ENCODE results near the gene AJM1.
"Not testable (repeated sequence)": the region's sequence is repeated elsewhere in the genome, so short reads cannot be mapped to it uniquely, and the experiment has no call there.

AJM1 gene

DNA sequence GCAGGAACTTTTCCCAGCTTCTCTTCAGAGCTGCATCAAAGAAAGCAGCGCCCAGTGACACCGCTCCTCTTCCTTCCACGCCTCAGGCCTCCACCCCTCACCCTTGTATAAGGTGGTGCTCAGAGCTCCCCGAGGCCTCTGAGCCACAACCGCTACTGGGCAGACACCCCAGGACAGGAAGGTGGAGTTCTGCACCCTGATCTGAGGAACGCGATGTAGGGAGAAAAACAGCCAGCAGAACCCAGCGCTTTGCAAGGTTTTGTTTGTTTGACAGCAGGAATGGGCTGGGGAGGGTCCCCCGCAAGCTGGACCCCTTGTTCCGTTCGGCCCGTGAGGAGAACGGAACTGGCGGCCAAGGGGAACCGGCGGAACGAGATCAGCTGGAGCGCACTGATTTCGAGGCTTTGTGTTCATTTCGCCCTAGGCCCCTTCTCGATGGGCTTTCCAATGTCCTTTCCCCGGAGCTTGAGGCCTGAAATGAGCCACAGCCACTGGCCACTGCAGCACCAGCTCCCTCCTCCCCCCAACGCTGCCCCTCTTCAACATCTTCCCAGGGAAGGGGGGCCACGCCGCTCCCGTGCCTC lies 19.7 kb downstream of the AJM1 start:
- in situ Hi-C loops (cut with MboI; ENCODE audit: low pct_unique_long_range_greater_than_20kb, low sequenced_read_pairs, unreplicated experiment), result no loop called here
- no peak for DNase-seq (ENCODE audit: low spot score)
- TF ChIP-seq, protein P1, sequence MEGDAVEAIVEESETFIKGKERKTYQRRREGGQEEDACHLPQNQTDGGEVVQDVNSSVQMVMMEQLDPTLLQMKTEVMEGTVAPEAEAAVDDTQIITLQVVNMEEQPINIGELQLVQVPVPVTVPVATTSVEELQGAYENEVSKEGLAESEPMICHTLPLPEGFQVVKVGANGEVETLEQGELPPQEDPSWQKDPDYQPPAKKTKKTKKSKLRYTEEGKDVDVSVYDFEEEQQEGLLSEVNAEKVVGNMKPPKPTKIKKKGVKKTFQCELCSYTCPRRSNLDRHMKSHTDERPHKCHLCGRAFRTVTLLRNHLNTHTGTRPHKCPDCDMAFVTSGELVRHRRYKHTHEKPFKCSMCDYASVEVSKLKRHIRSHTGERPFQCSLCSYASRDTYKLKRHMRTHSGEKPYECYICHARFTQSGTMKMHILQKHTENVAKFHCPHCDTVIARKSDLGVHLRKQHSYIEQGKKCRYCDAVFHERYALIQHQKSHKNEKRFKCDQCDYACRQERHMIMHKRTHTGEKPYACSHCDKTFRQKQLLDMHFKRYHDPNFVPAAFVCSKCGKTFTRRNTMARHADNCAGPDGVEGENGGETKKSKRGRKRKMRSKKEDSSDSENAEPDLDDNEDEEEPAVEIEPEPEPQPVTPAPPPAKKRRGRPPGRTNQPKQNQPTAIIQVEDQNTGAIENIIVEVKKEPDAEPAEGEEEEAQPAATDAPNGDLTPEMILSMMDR (IDR thresholded peaks at IDR 0.05; ENCODE audit: extremely low read depth, insufficient read depth, missing control alignments), result no peak

DNA sequence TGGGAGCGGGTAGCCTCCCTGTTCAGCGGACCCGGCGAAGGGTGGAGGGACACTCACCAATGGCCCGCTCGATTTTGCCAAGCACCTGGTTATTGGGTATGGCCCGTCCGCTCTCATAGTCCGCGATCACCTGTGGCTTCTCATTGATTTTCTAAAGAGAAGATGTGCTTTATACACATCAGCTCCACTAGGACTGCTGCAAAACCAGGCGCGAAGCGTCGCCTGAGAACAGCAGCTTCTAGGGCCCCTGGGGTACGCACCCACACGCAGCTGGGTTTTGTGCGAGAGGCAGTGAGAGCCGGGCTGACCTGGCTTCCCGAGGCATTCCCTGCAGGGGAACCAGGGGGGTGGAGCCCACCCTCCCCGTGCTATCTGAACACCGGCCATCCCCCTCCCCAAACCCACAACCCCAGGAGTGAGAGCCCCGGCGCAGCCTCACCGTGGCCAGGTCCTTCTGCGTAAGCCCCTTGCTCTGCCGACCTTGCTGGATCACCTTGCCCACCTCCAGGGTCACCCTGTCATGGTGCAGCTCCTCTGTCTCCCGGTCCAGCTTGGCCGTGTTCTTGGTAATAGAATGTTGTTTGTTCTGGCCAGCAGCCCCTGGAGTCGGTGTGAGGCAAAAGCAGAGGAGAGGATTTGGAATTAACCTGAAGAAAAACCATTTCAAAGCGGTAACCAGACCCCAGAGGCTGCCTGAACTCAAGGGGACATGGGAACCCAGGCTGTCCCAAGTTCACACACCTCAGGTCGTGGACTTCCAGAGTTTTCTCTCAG lies 20.8 kb downstream of the AJM1 start:
- DNase-seq (ENCODE audit: low spot score), result no peak
- TF ChIP-seq, protein P1 (IDR thresholded peaks at IDR 0.05; ENCODE audit: extremely low read depth, insufficient read depth, missing control alignments), result no peak
- in situ Hi-C loops (cut with MboI; ENCODE audit: low pct_unique_long_range_greater_than_20kb, low sequenced_read_pairs, unreplicated experiment), result no loop called here

DNA sequence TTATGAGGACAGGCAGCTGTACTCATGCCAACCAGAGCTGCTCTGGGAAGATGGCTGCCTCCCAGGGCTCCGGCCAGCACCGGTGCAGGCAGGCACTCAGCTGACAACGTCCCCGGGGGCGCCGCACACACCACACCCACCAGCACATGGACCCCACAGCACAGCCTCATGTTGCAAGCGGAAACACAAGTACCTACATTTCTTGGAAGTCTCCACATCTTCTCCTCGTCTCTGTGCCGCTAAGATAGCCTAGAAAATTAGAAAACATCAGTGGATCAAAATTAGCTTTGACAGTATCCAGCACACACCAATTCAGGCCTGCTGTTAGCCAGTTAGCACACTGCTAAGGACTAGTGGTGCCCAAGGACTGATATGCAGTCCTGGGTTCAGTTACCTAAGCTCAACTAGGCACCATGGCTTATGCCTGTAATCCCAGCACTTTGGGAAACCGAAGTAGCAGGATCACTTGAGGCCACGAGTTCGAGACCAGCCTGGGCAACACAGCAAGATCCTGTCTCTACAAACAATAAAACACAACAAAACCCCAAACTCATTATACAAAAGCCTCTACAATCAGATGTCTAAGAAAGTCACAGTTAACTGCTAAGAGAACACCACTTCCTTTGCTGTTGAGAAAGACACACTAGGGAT lies 21.5 kb downstream of the AJM1 start:
- in situ Hi-C loops (cut with MboI; ENCODE audit: low pct_unique_long_range_greater_than_20kb, low sequenced_read_pairs, unreplicated experiment), result no loop called here
- TF ChIP-seq, protein P1 (IDR thresholded peaks at IDR 0.05; ENCODE audit: extremely low read depth, insufficient read depth, missing control alignments), result no peak
- no peak for DNase-seq (ENCODE audit: low spot score)

DNA sequence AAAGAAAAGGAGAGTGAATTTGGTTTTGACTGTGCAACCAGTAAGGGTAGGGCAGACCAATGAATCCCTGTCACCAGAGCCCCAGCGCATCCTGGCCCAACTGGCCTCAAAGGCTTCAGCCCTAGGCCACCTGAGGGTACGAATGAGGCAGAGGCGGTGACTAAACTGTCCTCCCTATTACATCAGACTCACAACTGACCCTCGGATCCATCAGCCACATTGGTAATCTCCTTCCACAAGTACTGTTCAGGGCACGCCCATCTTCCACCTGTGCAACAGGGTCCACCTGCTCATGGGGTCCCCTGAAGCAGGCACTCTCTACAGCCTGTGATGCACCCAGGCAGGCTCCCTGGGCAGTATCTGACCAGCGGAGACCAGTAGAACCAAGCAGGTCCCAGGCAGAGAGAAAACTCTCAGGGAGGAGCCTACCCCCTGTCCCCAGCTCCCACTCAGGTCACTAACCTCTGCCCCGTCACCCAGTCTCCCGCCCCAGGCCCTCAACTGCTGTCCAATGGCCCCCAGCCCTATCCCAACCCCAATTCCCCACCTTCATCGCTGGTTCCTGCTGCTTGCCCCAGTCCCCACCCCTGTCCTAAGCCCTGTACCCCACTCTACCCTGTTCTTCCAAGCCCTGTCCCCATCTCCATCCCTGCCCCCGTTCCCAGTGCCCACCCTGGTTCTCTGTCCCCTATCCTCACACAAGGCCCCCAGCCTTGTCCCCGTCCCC lies 22.9 kb downstream of the AJM1 start:
- in situ Hi-C loops (cut with MboI; ENCODE audit: low pct_unique_long_range_greater_than_20kb, low sequenced_read_pairs, unreplicated experiment), result no loop called here
- no peak for DNase-seq (ENCODE audit: low spot score)
- TF ChIP-seq, protein P1 (IDR thresholded peaks at IDR 0.05; ENCODE audit: extremely low read depth, insufficient read depth, missing control alignments), result no peak

DNA sequence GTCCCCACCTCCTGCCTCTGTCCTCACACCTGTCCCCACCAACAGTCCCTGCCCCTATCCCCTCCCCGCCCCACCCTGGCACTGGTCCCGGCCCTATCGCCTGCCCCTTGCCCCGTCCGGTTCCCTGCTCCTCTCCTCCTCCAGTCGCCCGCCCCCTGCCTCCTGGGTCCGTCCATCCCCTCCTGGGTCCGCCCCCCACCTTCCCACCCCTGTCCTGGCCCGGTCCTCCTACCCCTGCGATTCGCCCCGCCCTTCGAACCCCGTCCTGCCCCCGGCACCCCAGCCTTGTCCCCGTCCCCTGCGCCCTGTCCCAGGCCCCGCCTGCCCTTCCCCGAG lies 23.5 kb downstream of the AJM1 start:
- TF ChIP-seq, protein P1 (IDR thresholded peaks at IDR 0.05; ENCODE audit: extremely low read depth, insufficient read depth, missing control alignments), result no peak
- no peak for DNase-seq (ENCODE audit: low spot score)
- in situ Hi-C loops (cut with MboI; ENCODE audit: low pct_unique_long_range_greater_than_20kb, low sequenced_read_pairs, unreplicated experiment), result no loop called here

DNA sequence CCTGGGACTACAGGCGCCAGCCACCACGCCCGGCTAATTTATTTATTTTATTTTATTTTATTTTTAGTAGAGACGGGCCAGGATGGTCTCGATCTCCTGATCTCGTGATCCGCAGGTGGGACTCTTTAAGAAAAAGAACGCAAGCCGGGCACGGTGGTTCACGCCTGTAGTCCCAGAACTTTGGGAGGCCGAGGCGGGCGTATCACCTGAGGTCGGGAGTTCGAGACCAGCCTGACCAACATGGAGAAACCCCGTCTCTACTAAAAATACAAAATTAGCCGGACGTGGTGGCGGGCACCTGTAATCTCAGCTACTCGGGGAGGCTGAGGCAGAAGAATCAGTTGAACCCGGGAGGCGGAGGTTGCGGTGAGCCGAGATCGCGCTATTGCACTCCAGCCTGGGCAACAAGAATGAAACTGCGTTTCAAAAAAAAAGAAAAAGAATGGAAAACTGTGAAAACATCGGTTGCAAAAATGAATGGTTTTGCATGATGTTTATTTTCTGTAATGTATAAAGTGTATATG lies 24.7 kb downstream of the AJM1 start:
- DNase-seq (ENCODE audit: low spot score); in situ Hi-C loops (cut with MboI; ENCODE audit: low pct_unique_long_range_greater_than_20kb, low sequenced_read_pairs, unreplicated experiment): not testable (repeated sequence)
